Measurements from ENCODE around the gene RNF157.

Gene RNF157

DNA sequence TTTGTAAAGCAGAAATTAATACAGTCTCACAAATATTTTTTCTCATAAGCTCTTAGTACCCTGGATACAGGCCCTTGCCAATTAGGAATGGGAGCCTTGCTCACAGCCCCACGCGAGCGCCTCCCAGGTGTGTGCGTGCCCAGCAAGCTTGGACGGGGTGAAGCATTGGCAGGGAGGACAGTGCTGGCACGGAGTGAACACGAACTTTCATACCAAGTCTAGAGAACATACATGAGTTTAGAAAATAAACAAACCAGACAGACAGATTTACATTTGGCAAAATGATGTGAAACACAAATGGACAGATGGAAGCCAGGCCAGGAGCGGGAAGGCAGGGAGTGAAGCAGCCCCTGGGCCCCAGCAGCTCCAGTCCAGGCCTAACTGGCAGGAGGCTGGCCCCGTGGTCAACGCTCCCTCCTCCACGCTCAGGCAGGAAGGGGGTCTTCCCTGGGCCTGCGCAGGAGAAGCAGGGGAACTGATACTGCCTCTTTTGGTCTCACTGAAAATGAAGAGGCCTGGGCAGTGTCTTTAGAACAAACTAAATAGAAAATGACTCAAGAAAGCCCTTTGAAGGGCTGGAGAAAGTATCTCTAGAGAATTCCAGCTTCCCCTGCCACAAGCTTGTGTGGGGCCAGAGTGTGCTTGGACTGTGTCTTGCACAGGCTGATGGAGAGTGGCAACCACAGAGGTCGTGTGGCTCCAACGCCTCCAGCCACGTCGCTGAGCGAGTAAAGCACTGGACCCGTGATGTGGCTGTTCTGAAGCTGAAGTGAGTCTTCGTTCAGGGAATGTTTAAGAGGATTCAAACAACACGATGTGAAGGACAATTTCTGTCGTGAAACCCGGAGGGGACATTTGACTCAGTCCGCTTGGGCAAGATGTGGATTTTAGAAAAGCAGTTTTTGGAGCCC lies 89.3 kb downstream of the RNF157 start:
- TF ChIP-seq ZNF274 (IDR thresholded peaks at IDR 0.05; ENCODE audit: low read depth, low read length), result no peak

GRCh38 chr17:76149214-76149613 lies 91.1 kb downstream of the RNF157 start:
- H3K4me3 ChIP-seq (ENCODE audit: low read length), result no peak overlapping the region
- no peak for TF ChIP-seq ZNF274 (IDR thresholded peaks at IDR 0.05; ENCODE audit: low read depth, low read length)

More for the DNA sequence above, 89.3 kb downstream of the RNF157 start:
- H3K4me3 ChIP-seq (ENCODE audit: low read length), result no peak overlapping the region

- H3K4me3 ChIP-seq (ENCODE audit: low read length), result no peak overlapping the region
These were observed 92.3 kb downstream of the RNF157 start for GRCh38 chr17:76148015-76148326.

DNA sequence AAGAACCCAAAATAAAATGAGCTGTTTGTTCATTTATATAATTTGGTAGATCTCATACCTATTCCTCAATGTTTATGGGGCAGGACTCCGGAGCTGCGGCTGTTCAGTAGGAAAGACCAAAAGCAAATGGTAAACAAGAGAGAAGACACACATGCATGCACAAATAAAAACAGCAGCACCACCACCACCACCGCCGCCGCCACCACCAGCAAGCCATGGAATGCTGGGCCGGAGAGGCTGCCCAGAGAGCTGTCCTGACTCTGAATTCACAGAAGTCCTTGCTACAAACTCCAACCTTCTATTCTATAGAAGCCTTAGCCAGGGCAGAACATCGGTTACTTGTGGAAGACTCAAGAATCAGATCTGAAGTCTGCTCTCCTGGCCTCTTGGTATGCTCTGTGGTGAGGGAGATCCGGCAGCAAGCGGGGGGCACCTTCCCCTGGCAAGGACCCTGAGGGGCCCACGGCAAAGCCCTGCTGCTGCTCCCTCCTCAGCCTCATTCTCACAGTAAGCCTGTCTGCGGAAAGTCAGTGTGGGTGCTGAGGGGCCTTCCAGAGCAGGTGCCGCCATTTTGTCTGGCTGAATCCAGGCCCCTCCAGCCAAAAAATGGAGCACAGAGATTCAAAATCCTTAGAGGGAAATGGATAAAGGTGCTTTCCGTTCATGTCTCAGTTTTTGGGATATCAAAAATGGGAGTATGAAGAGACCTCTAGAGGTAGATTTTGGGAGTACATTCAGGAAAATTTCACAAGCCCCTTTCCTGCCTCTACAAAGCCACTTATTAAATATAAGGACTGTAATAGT lies 92.9 kb downstream of the RNF157 start:
- H3K4me3 ChIP-seq (ENCODE audit: low read length), result no peak overlapping the region
- no peak for TF ChIP-seq ZNF274 (IDR thresholded peaks at IDR 0.05; ENCODE audit: low read depth, low read length)

More at GRCh38 chr17:76148015-76148326, 92.3 kb downstream of the RNF157 start:
- TF ChIP-seq ZNF274 (IDR thresholded peaks at IDR 0.05; ENCODE audit: low read depth, low read length), result no peak

DNA sequence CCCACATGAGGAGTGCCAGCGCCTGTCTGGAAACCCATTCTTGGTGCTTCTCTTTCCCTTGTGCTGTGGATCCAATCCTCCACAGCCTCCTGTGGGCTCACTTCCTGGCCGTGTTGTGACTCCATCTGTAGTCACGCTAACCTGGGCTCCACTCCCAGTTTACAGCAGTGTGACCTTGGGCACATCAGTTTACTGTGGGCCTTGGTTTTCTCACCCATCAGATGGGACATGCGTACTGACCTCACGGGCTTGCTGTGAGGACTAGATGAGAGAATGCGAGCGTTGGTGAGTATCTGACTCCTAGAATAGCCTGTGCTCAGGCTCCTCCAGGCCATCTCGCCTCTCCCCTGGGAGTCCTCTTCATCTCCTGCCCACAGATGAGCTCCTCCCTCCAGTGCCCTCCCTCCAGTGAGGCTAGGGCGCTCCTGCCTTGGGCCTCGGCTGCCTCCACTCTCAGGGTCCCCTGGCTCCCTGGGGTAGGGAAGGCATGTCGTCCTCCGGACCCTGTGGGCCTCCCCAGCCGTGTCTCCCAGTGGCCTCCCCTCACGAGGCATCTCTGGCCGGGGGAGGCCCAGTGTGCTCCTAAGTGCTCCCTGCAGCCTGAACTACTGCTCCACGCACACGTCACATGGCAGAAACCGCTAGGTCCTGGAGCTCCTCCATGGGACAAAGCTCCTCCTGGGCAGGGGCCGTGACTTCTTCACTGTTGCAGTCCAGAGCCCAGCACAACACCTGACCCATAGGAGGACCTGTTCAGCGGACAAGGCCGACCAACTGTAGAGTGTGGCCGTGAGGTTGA lies 94.0 kb downstream of the RNF157 start:
- H3K4me3 ChIP-seq (ENCODE audit: low read length), result no peak overlapping the region; the same call in 1 of the 2 replicates
- no peak for TF ChIP-seq ZNF274 (IDR thresholded peaks at IDR 0.05; ENCODE audit: low read depth, low read length)

DNA sequence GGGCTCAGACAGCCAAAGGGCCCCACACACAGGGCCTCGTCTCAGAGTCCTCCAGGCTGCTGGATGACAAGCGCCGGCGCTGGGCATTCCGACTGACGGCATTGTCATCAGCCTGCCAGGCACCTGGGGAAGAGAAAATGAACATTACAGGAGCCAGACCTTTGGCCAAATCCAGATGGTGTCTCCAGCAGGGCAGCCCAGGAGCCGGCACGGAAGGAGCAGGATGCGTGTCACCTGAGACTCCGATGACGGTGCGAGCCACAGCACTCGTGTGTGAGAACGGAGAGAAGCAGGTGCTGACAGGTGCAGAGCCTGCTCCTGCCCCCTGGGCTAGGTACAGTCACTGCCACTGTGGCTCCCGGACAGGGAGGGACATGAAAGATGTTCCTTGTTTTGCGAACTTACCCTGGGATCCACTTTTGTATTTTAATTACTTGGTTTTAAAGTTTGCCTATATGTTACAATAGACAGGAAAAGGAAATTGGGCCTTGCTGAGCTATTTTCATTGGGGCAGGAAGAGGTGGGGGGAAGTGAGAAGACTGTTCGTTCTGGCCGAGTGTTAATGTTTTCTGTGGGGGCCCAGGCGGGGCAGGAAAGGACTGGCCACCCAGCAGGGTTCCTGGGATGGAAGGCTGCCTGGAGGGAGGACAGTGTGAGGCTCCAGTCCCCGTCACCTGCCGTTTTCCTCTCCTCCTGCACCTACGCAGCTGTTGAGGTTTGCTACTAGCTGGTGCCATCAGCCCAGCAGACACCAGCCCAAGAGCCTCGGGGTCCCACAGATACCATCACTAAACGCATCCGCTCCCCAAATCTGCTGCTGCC lies 94.9 kb downstream of the RNF157 start:
- no peak for TF ChIP-seq ZNF274 (IDR thresholded peaks at IDR 0.05; ENCODE audit: low read depth, low read length)
- H3K4me3 ChIP-seq (ENCODE audit: low read length), result no peak overlapping the region; the same call in 1 of the 2 replicates

GRCh38 chr17:76142585-76143041 lies 97.7 kb downstream of the RNF157 start:
- TF ChIP-seq ZNF274 (IDR thresholded peaks at IDR 0.05; ENCODE audit: low read depth, low read length), result no peak
- no peak overlapping the region for H3K4me3 ChIP-seq (ENCODE audit: low read length)

- TF ChIP-seq ZNF274 (IDR thresholded peaks at IDR 0.05; ENCODE audit: low read depth, low read length), result no peak
- no peak overlapping the region for H3K4me3 ChIP-seq (ENCODE audit: low read length)
These were observed 98.2 kb downstream of the RNF157 start for GRCh38 chr17:76142039-76142584.

DNA sequence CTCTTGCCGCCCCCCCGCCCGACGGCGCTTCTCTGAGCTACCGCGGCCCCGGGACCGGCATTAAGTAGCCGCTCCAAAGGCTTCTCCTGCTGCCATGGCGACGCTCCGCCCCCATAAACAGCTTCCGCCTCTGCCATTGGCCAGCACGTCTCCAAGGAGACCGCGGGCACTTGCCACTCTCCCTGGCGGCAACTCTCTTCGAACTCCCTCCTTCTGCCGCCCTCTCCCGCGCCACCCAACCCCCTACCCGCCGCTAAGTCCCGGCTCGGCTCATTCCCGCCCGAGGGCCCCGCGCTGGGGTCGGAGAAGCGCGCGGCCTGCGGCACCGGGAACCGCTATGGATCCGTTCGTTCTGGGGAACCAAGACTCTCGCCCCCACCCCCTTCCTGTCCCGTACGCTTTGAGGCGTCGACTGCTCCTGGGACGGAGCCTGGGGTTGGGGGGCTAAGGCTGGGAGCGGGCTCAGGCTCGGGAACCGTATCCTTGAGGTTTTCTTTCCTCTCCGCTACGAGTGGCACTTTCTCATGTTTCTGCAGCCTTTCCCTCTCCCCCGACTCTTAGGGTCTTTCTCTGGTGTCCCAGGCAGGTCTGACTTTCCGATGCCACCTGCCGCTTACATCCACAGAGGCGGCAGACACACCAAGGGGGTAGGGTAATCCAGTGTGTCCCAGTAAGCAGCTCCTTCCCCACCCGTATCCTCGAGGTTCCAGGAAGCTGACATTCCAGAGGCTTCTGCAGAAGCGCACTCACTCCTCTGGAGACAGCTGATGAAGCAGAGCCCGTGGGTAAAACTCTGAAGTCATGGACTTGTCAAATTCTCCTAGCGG lies 98.9 kb downstream of the RNF157 start, which contains the start of gene FOXJ1:
Gene FOXJ1, minus strand, starts transcription at position 34 of the 827 bp plus-strand sequence. CDS start 850 bp downstream, outside the sequence.
- peak within 1 kb of the TSS; percentile 27; the same call in 1 of the 2 replicates for H3K4me3 ChIP-seq (ENCODE audit: low read length)
- TF ChIP-seq ZNF274 (IDR thresholded peaks at IDR 0.05; ENCODE audit: low read depth, low read length), result no peak

- H3K4me3 ChIP-seq (ENCODE audit: low read length), result no peak overlapping the region; the same call in 1 of the 2 replicates
- no peak for TF ChIP-seq ZNF274 (IDR thresholded peaks at IDR 0.05; ENCODE audit: low read depth, low read length)
These were observed 99.6 kb downstream of the RNF157 start for GRCh38 chr17:76140661-76141211.

DNA sequence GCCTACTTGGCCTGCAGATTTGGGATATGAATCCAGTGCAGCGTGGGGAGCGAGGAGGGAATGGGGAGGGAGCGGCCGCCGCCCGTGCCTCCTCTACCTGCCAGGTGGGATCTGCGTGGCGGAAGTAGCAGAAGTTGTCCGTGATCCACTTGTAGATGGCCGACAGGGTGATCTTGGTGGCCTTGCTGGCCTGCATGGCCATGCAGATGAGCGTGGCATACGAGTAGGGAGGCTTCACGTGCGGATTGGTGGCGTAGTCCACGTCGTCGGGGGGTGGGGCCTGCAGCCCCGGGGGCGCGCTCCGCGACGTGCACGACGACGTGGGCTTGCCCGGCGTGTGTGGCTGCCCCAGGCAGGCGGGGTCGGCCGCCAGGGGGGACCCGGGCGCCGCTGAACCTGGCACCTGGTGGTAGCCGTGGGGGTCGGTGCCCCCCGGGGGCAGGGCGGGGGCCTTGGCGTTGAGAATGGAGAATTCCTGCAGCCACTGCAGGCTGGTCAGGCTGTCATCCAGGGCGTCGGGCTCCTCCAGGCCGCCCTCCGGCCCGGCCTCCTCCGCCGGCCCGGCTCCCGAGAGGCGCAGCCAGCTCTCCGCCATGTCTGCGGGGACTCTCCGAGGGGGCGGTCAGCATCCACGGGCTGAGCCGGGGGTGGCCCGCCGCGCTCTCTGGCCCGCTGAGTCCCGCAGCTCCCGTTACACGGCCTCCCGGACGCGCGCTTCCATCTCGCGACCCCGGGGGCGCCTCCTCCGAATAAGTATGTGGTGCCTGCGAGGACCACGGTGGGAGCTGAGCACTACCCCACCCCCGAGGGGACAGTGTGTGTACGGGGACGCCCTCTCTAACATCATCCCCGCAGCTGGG lies 100.3 kb downstream of the RNF157 start:
- H3K4me3 ChIP-seq (ENCODE audit: low read length), result no peak overlapping the region
- TF ChIP-seq ZNF274 (IDR thresholded peaks at IDR 0.05; ENCODE audit: low read depth, low read length), result no peak

All from GM08714 (cell line).